Ascending aorta (tissue), 2 donors: ENCODE results near the gene NSUN2. TPM values are rescaled to one million over a fixed set of nuclear protein-coding genes. Genes with fewer than 3 reads are reported as not detected.

Experiments
- DNase-seq, 2 donors: peaks; one replicate each; pipeline ENCODE4 v3.0.0-alpha.2; 2019; ENCODE audit warnings: low spot score in 2 of 2
- H3K27ac ChIP-seq, 2 donors: fragments of 200-600 bp; sonication (generic); one replicate each; pipeline ENCODE4 v1.5.1; 2016 to 2017; ENCODE audit warnings: mild to moderate bottlenecking in 1 of 2
- H3K27me3 ChIP-seq: fragments of 200-600 bp; sonication (generic); one replicate; pipeline ENCODE4 v1.5.1; 2017
- H3K36me3 ChIP-seq, 2 donors: fragments of 200-600 bp; sonication (generic); one replicate each; pipeline ENCODE4 v1.5.1; 2016
- H3K4me1 ChIP-seq, 2 donors: fragments of 200-600 bp; sonication (generic); one replicate each; pipeline ENCODE4 v1.5.1; 2016 to 2017; ENCODE audit warnings: mild to moderate bottlenecking in 1 of 2
- H3K4me3 ChIP-seq, 2 donors: fragments of 200-600 bp; sonication (generic); one replicate each; pipeline ENCODE4 v1.5.1; 2016 to 2017; ENCODE audit warnings: mild to moderate bottlenecking in 1 of 2
- H3K9me3 ChIP-seq, 2 donors: fragments of 200-600 bp; sonication (generic); one replicate each; pipeline ENCODE4 v1.5.1; 2016
- CTCF ChIP-seq, 3 experiments: fragments of 200-600 bp in 2 of 3; fragments of 450-650 bp in 1 of 3; sonication (generic) in 2 of 3; IDR thresholded peaks; one replicate each; pipeline ENCODE4 v1.5.1; 2016 to 2019; ENCODE audit warnings: antibody characterized with exemption in 3 of 3, mild to moderate bottlenecking in 1 of 3, moderate library complexity in 1 of 3
- intact Hi-C: fragments of 100-400 bp; cut with DNase I; formaldehyde crosslinking; loops from one replicate; pipeline ENCODE4 v1.15.1; 2023
- total RNA-seq: library from RNA; depleted of rRNA; stranded (reverse); fragments of >200 nt; gene quantifications from one replicate; pipeline ENCODE4 v1.1.0, GENCODE V29; 2016

Gene NSUN2
- 19.1 TPM for total RNA-seq

GRCh38 chr5:6632888-6633468, at the start of gene NSUN2, which contains the start of gene SRD5A1:
Gene NSUN2, minus strand, starts transcription at chr5:6633044. Its CDS starts 65 bp downstream, at chr5:6632979.
Gene SRD5A1, plus strand, starts transcription at chr5:6633440. Its CDS starts 137 bp downstream, at chr5:6633577.
- peak within 1 kb of the TSS; percentile 74 to 87 for H3K4me3 ChIP-seq

GRCh38 chr5:6682239-6682638, 49.4 kb upstream of the NSUN2 start:
- no peak for DNase-seq
- Histone ChIP-seq H3K4me3 (no peak overlapping the region), H3K27ac (no peak overlapping the region), H3K27me3 (no peaks in the 10 kb centered on the region), H3K9me3 (no peaks in the 10 kb centered on the region), H3K36me3 (no peaks in the 10 kb centered on the region), H3K4me1 (peaks cover 0 to 2% of the 10 kb centered on the region in 2 donors)
- TF ChIP-seq CTCF (IDR thresholded peaks at IDR 0.05): no peak
- intact Hi-C loops: no loop called here

More at GRCh38 chr5:6632888-6633468, at the start of gene NSUN2, which contains the start of gene SRD5A1:
- H3K36me3 ChIP-seq: peaks cover 13 to 27% of the 10 kb centered on the region in 2 donors
- TF ChIP-seq CTCF (IDR thresholded peaks at IDR 0.05): no peak
- H3K27ac ChIP-seq: peak within 1 kb of the TSS; percentile 83 to 97
- H3K9me3 ChIP-seq: no peaks in the 10 kb centered on the region
- intact Hi-C loops: loop anchor here (1.0 to 10.0 kb wide), 8 partner anchors 72 to 1210 kb away; partner anchors contain the start of genes ADCY2, ICE1, MED10 and TENT4A
- no peaks in the 10 kb centered on the region for H3K27me3 ChIP-seq
- peaks cover 0 to 14% of the 10 kb centered on the region in 2 donors for H3K4me1 ChIP-seq
- DNase-seq: peak; percentile 56 to 95

- no peaks in the 10 kb centered on the region for H3K4me1 ChIP-seq
- intact Hi-C loops: no loop called here
These were observed 48.8 kb upstream of the NSUN2 start for GRCh38 chr5:6681682-6682081.

GRCh38 chr5:6680922-6681321, 48.1 kb upstream of the NSUN2 start:
- H3K36me3 ChIP-seq: no peaks in the 10 kb centered on the region
- no peak overlapping the region for H3K4me3 ChIP-seq
- no peak overlapping the region for H3K27ac ChIP-seq
- H3K9me3 ChIP-seq: no peaks in the 10 kb centered on the region
- DNase-seq: no peak
- TF ChIP-seq CTCF (IDR thresholded peaks at IDR 0.05): no peak
- no peaks in the 10 kb centered on the region for H3K4me1 ChIP-seq
- intact Hi-C loops: no loop called here
- H3K27me3 ChIP-seq: no peaks in the 10 kb centered on the region

More at GRCh38 chr5:6681682-6682081, 48.8 kb upstream of the NSUN2 start:
- H3K36me3 ChIP-seq: no peaks in the 10 kb centered on the region
- no peak for TF ChIP-seq CTCF (IDR thresholded peaks at IDR 0.05)
- no peak overlapping the region for H3K27ac ChIP-seq
- DNase-seq: no peak
- H3K9me3 ChIP-seq: no peaks in the 10 kb centered on the region
- H3K27me3 ChIP-seq: no peaks in the 10 kb centered on the region
- no peak overlapping the region for H3K4me3 ChIP-seq

- TF ChIP-seq CTCF (IDR thresholded peaks at IDR 0.05): no peak
- no peaks in the 10 kb centered on the region for H3K27me3 ChIP-seq
- H3K27ac ChIP-seq: no peak overlapping the region
- intact Hi-C loops: loop anchor here (5.0 kb wide), 1 partner anchor 36 kb away; no protein-coding TSS in a partner anchor
- no peaks in the 10 kb centered on the region for H3K36me3 ChIP-seq
- no peaks in the 10 kb centered on the region for H3K4me1 ChIP-seq
- H3K9me3 ChIP-seq: no peaks in the 10 kb centered on the region
- DNase-seq: no peak
- H3K4me3 ChIP-seq: no peak overlapping the region
These were observed 45.5 kb upstream of the NSUN2 start for GRCh38 chr5:6678385-6678784.
